Stimulated activated CD8-positive, alpha-beta memory T cell treated with anti-CD3 and anti-CD28 coated beads, Interleukin-7, amount 100 ng/mL, for 48 hours (primary cell): ENCODE data around the gene CTNNA1.

Experiments used
- DNase-seq, 2 donors: peaks; one replicate each; pipeline ENCODE4 v3.0.0-alpha.2; 2020; ENCODE audit warnings: low read depth in 1 of 2; ENCODE audit errors: extremely low read depth in 1 of 2

Gene CTNNA1

DNA sequence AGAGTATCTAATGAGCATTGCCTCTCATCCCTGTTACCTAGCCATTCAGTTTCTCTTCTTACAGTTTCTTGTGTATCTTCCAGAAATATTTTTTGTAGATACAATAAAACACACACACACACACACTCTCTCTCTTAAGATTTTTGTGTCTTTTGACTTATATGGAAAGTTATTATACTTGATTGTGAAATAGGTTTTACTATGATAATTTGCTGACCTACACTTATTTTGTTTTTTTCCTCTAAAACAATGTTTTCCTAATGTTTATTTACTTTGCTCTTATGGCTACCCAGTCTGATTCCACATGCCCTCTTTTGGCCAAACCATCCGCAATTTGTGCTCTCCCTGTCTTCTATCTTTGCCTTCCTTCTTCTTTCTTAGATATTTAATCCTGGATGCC lies 96.7 kb downstream of the CTNNA1 start:
- DNase-seq: no peak

- DNase-seq: no peak
These were observed 97.7 kb downstream of the CTNNA1 start for GRCh38 chr5:138850865-138851435.

- no peak for DNase-seq
These were observed 99.9 kb downstream of the CTNNA1 start for GRCh38 chr5:138853132-138853531.

- DNase-seq: no peak
These were observed 113.8 kb downstream of the CTNNA1 start for GRCh38 chr5:138867011-138867410.

DNA sequence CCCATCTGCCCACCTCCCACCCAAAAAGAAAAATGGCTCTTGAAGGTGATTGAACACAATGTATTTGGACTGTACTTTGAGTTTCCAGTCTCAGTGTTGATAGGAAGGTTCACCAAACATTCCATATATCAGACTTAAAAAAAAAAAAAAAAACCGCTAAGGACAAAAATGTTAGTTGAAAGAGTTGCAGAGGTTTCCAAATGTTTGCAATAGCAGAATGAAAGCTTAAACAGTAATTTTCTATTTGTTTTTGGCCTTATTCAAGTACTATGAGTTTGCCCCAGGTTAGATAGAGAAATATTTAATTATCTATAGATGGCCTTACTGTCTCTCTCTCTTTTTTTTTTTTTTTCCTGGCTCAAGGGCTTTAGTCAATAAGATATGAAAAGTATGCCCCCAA lies 115.8 kb downstream of the CTNNA1 start:
- DNase-seq: no peak

DNA sequence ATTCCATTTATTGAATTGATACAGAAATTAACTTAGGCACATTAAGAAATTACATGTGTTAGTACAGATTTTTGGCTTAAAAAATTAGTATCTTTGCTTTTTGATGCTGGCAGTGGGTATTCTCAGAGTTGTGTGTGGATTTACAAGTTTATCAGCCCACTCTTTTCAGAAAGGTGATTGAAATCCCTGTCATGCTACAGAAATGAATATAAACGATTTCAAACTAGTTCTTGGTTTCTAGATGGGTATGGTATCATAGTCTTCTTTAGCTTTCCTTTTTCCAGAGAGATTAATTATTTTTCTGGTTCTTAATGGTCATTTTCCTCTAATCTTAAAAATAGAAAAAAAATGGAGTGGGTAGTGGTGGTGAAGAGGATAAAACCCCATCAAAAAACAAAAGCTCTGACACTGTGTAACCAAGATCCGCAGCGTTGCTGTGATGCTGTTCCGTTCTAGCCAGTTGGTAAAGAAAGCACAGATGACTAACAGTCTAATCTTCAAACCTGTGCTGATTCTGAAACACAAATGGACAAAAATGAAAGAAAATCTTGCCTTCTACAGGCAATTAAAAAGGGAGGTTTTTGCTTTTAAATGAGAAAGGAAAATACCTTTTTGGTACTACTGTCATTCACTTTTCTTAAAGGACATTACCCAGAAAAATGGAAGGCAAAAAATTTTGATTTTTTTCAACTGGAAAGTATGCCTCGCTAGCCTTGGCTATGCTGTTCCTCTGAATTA lies 116.7 kb downstream of the CTNNA1 start:
- DNase-seq: no peak

- no peak for DNase-seq
These were observed 117.4 kb downstream of the CTNNA1 start for GRCh38 chr5:138870611-138871010.

- no peak for DNase-seq
These were observed 119.7 kb downstream of the CTNNA1 start for GRCh38 chr5:138872841-138873465.

DNA sequence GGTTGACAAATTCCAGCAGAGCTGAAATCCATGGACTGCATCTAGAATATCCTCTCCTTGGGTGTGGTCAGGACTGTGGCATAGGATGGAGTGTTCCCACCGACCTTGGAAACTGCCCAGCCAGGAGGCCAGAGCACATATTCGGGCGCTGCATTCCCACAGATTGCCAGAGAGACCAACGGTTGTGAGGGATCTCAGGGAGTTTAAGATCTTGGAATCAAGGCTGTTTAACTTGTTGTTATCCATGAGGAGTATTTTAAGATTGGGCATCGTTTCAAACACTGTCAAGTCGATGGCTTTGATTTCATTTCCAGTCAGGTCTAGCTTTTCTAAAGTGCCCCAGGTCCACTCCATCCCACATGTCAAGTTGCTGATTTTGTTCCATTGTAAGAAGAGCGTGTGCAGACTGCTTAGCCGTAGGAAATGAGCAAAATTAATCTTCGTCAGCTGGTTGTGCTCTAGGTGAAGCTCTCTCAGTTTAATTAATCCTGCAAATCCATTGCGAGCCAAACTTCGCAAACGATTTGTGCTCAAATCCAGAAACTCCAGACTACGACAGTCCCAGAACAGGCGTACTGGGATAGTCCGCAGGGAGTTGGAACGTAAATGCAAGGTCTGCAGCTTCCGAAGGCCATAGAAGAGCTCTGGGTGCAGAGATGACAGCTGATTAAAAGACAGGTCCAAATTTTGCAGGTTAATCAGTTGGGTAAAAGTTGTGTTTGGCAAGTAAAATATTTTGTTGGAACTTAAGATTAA lies 120.4 kb downstream of the CTNNA1 start:
- no peak for DNase-seq

DNA sequence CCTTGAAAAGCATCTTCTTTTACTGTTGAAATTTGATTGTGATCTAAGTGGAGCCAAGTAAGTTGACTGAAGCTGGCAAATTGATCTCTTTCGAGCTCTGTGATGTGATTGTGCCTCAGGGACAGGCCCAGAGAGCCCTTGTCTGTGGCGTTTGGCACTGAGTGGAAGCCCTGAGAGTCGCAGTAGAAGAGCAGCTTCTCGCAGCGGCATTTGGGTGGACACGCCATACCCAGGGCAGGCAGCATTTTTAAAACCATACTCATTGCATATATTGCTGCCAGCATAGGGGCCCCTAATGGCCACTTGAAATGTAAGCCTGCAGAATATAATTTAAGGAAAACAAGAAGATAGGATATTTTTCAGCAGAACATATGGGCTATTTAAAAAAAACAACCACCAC lies 121.0 kb downstream of the CTNNA1 start:
- no peak for DNase-seq

GRCh38 chr5:138874771-138875551 lies 121.7 kb downstream of the CTNNA1 start, which contains the start of gene LRRTM2:
TSS of gene LRRTM2 (minus strand) at chr5:138875335. CDS start at chr5:138874911, 424 bp downstream.
- DNase-seq: no peak

DNA sequence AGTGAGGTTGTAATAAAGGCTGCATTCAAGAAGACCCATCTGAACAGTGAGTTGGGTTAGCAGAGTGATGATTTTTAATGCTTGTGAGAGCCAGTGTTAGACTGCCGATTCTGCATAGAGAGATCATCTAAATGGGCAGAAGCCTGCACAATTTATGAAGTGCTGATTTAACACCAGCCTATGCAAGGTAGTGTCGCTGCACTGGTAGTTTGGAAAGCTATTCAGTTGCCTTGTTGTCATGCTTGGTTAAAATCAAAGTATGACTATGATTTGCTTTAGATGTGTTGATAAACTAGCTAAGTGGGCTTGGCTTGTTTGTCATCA lies 122.3 kb downstream of the CTNNA1 start:
- no peak for DNase-seq

DNA sequence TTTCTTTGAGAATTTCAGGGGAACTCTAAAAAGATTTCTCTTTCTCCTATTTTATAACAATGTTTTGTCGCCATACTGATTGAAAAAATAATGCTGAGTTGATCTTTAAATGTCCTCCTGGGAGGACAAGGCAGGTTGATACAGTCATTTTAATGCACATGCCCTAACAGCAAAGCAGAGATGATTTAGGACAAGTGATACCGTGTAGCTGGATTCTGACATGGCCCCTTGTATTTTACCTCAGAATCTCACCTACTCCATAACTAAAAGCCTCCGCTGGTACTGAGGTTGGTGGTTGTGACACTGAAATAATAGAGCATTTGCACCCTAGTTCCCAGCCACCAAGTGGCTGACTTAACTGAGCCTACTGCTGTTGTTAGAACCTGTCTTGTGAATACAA lies 122.7 kb downstream of the CTNNA1 start:
- no peak for DNase-seq

- DNase-seq: no peak
These were observed 123.6 kb downstream of the CTNNA1 start for GRCh38 chr5:138876811-138877210.

DNA sequence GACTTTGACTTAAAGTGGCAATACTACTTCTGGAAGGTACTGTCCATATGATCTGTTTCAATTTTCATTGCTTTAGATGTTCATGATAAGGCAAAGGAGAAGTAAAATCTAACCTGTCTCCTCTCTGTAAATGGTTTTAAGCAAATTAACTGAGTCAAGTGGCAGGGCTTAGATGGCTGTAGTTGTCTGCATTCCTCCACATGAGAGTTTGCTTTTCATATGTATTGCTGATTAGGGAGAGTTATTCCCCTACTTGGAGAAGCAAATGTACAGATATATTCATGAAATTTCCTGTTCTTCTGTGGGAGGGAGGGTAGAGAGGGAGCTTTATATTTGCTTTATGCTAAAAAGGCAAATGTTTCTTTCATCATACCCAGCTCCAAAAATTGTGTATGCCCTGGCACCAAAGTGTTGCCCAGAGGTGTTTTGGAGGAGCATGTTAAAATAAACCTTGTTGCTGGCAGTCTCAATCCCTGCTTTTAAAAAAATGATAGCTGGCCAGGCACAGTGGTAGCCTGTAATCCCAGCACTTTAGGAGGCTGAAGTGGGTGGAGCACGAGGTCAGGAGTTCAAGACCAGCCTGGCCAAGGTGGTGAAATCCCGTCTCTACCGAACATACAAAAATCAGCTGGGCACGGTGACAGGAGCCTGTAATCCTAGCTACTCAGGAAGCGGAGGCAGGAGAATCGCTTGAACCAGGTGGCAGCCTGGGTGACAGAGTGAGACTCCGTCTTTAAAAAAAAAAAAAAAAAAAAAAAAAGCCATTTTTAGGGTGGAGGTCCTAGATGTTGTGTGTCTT lies 125.4 kb downstream of the CTNNA1 start:
- DNase-seq: no peak

DNA sequence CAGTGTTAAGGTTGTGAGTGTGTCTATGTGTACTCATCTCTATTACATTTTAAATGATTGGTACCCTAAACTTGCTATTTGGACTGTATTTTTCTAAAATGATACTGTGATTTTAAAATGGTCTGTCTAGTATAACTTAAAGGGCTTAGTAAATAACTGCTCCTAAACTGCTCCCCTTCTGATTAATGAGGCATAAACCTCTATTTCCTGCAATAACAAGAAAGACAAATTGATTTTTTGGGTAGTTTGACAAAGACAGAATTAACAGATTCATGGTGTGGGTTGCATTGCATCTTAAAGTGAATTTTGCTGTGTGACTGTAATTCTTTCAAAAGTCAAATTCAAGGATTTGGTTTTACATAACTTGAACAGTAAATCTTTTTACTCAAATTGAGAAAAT lies 130.0 kb downstream of the CTNNA1 start:
- DNase-seq: no peak

GRCh38 chr5:138884094-138884493 lies 130.9 kb downstream of the CTNNA1 start:
- no peak for DNase-seq

DNA sequence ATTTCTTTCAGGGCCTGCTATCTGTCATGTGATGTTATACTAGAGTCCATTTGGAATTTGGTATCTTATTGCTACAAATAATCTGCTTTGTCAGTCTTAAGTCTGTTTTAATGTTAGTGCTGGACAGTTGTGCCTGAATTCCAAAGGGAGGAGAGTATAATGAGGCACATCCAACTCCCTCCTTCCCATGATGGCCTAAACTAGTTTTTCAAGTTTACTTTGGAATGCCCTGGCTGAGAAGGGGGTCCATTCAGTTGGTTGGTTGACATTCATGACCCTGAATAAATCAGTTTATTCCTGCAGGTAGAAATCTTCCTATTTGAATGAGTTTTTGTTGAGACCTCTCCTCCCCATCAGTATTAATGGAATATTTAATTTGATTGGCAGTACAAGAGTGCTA lies 131.3 kb downstream of the CTNNA1 start:
- no peak for DNase-seq

GRCh38 chr5:138889994-138890393 lies 136.8 kb downstream of the CTNNA1 start:
- DNase-seq: no peak

DNA sequence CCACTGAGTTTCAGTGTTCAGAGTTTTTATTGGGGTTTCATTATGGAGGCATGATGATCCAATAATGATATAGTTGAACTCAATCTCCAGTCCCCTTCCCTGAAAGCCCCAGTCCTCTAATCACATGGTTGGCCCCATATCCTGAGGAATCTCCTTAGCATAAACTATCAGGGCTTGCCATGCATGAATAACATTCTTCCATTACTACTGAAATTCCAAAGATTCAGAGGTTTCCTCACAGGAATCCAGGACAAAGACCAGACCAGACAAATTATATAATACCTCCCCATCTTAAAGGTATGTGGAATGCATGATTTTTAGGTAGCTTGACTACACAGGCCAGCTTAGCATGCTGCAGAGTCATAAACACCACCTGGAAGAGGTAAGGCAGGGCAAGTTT lies 137.4 kb downstream of the CTNNA1 start:
- DNase-seq: no peak
